Activated T-cell treated with anti-CD3 and anti-CD28 coated beads for 1 hour (primary cell): Measurements from ENCODE around the gene RFWD3.

Experiments used
- DNase-seq: peaks from one replicate; pipeline ENCODE4 v3.0.0-alpha.2; 2020; ENCODE audit warnings: low read depth

RFWD3 gene

GRCh38 chr16:74578838-74579237 is 87.8 kb downstream of the RFWD3 start:
- DNase-seq: no peak

- no peak for DNase-seq
These were observed 88.2 kb downstream of the RFWD3 start for GRCh38 chr16:74578433-74578832.

- no peak for DNase-seq
These were observed 88.8 kb downstream of the RFWD3 start for GRCh38 chr16:74577882-74578366.

- DNase-seq: no peak
These were observed 90.7 kb downstream of the RFWD3 start for GRCh38 chr16:74575807-74576643.

GRCh38 chr16:74575175-74575806 is 91.4 kb downstream of the RFWD3 start:
- DNase-seq: no peak

GRCh38 chr16:74574146-74574545 is 92.5 kb downstream of the RFWD3 start:
- no peak for DNase-seq

- no peak for DNase-seq
These were observed 93.1 kb downstream of the RFWD3 start for GRCh38 chr16:74573622-74574021.
